ENCODE results near the gene CDH4. TPM values are rescaled to one million over a fixed set of nuclear protein-coding genes. Genes with fewer than 3 reads are reported as not detected.

CDH4 gene
- polyA plus RNA-seq, 1 donor (not counting 4 experiments of a cell fraction or from before 2014, with no cell fraction given) = 2.2 TPM

DNA sequence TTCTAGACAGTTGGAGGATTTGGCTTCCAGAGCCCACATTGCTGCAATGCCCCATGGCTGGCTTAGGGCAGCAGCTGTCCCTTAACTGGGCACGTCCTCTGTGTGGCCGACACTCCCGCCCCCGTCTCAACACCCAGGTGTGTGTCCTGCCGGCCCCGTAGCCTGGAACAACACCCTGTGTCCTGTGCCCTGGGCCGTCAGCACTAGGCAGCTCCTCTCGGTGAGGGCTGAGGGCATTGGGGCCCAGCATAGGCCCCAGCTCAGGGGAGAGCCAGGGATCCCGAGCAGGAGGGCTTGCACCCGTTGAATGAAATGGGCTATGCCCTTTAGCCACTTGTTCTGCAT is 121.0 kb downstream of the CDH4 start:
- no peak overlapping the region for H2AFZ ChIP-seq (ENCODE audit: control insufficient read depth, low read length)
- H3K4me3 ChIP-seq (ENCODE audit: control insufficient read depth in 2 of 3, extremely low read depth in 1 of 3, insufficient read depth in 2 of 3, low read depth in 1 of 3, low read length in 3 of 3) = no peak overlapping the region
- no peak overlapping the region for H3K9ac ChIP-seq (ENCODE audit: control insufficient read depth, extremely low read depth, insufficient read depth, low read length)
- DNase-seq (ENCODE audit: low read depth, low spot score) (no peak), FAIRE-seq (no peak)
- H3K79me2 ChIP-seq (ENCODE audit: control insufficient read depth, insufficient read depth, low read length) = peaks cover 9% of the 10 kb centered on the region
- H3K9me3 ChIP-seq (ENCODE audit: control insufficient read depth, low read depth, low read length) = no peaks in the 10 kb centered on the region
- dilution Hi-C loops (cut with MboI; ENCODE audit: extremely low pct_ligation_motif_present, low sequenced_read_pairs) = no loop called here
- H3K36me3 ChIP-seq (ENCODE audit: control insufficient read depth in 2 of 2, extremely low read depth in 1 of 2, insufficient read depth in 2 of 2, low read length in 2 of 2) = no peaks in the 10 kb centered on the region
- H3K9me1 ChIP-seq (ENCODE audit: control insufficient read depth, extremely low read depth, insufficient read depth, low read length) = no peaks in the 10 kb centered on the region
- no peaks in the 10 kb centered on the region for H3K4me1 ChIP-seq (ENCODE audit: control insufficient read depth, extremely low read depth, insufficient read depth, low read length)
- H3K27me3 ChIP-seq (ENCODE audit: control insufficient read depth, extremely low read depth, insufficient read depth, low read length) = no peaks in the 10 kb centered on the region
- no peak overlapping the region for H3K27ac ChIP-seq (ENCODE audit: control insufficient read depth, insufficient read depth, low read length)
- TF ChIP-seq EZH2 (IDR thresholded peaks at IDR 0.05; ENCODE audit: low read length) (no peak), CTCF (optimal IDR thresholded peaks at IDR 0.05 in 1 of 3, IDR thresholded peaks at IDR 0.05 in 1 of 3, conservative IDR thresholded peaks at IDR 0.05 in 1 of 3; ENCODE audit: extremely low read depth in 1 of 3, insufficient read depth in 2 of 3, low read length in 3 of 3) (no peak)
- H3K4me2 ChIP-seq (ENCODE audit: control insufficient read depth, extremely low read depth, insufficient read depth, low read depth, low read length) = no peak overlapping the region
- peaks cover 6% of the 10 kb centered on the region for H4K20me1 ChIP-seq (ENCODE audit: control insufficient read depth, extremely low read depth, insufficient read depth, low read length)

GRCh38 chr20:61373956-61374545 is 122.0 kb downstream of the CDH4 start:
- H3K9me3 ChIP-seq (ENCODE audit: control insufficient read depth, low read depth, low read length) = no peaks in the 10 kb centered on the region
- no peak overlapping the region for H3K9ac ChIP-seq (ENCODE audit: control insufficient read depth, extremely low read depth, insufficient read depth, low read length)
- H3K27ac ChIP-seq (ENCODE audit: control insufficient read depth, insufficient read depth, low read length) = no peak overlapping the region
- H3K27me3 ChIP-seq (ENCODE audit: control insufficient read depth, extremely low read depth, insufficient read depth, low read length) = no peaks in the 10 kb centered on the region
- FAIRE-seq = no peak
- peaks cover 9% of the 10 kb centered on the region for H3K79me2 ChIP-seq (ENCODE audit: control insufficient read depth, insufficient read depth, low read length)
- H3K9me1 ChIP-seq (ENCODE audit: control insufficient read depth, extremely low read depth, insufficient read depth, low read length) = no peaks in the 10 kb centered on the region
- DNase-seq (ENCODE audit: low read depth, low spot score) = no peak
- no peaks in the 10 kb centered on the region for H3K36me3 ChIP-seq (ENCODE audit: control insufficient read depth in 2 of 2, extremely low read depth in 1 of 2, insufficient read depth in 2 of 2, low read length in 2 of 2)
- H3K4me2 ChIP-seq (ENCODE audit: control insufficient read depth, extremely low read depth, insufficient read depth, low read depth, low read length) = no peak overlapping the region
- no peak for TF ChIP-seq EZH2 (IDR thresholded peaks at IDR 0.05; ENCODE audit: low read length)
- no peak for TF ChIP-seq CTCF (optimal IDR thresholded peaks at IDR 0.05 in 1 of 3, IDR thresholded peaks at IDR 0.05 in 1 of 3, conservative IDR thresholded peaks at IDR 0.05 in 1 of 3; ENCODE audit: extremely low read depth in 1 of 3, insufficient read depth in 2 of 3, low read length in 3 of 3)
- H2AFZ ChIP-seq (ENCODE audit: control insufficient read depth, low read length) = no peak overlapping the region
- dilution Hi-C loops (cut with MboI; ENCODE audit: extremely low pct_ligation_motif_present, low sequenced_read_pairs) = no loop called here
- no peaks in the 10 kb centered on the region for H3K4me1 ChIP-seq (ENCODE audit: control insufficient read depth, extremely low read depth, insufficient read depth, low read length)
- H4K20me1 ChIP-seq (ENCODE audit: control insufficient read depth, extremely low read depth, insufficient read depth, low read length) = peaks cover 6% of the 10 kb centered on the region
- H3K4me3 ChIP-seq (ENCODE audit: control insufficient read depth in 2 of 3, extremely low read depth in 1 of 3, insufficient read depth in 2 of 3, low read depth in 1 of 3, low read length in 3 of 3) = no peak overlapping the region

Measured in keratinocyte (primary cell).